Occipital lobe (tissue), 2 donors: Measurements from ENCODE around the gene DHX35. TPM values are rescaled to one million over a fixed set of nuclear protein-coding genes. Genes with fewer than 3 reads are reported as not detected.

Experiments used
- DNase-seq: peaks from one replicate; lab custom pipeline; 2025; lab: John Stamatoyannopoulos, UW
- total RNA-seq: library from RNA; depleted of rRNA; stranded (reverse); fragments of >200 nt; gene quantifications from one replicate; pipeline ENCODE4 v1.2.3, GENCODE V29; 2014

DHX35 gene, protein sequence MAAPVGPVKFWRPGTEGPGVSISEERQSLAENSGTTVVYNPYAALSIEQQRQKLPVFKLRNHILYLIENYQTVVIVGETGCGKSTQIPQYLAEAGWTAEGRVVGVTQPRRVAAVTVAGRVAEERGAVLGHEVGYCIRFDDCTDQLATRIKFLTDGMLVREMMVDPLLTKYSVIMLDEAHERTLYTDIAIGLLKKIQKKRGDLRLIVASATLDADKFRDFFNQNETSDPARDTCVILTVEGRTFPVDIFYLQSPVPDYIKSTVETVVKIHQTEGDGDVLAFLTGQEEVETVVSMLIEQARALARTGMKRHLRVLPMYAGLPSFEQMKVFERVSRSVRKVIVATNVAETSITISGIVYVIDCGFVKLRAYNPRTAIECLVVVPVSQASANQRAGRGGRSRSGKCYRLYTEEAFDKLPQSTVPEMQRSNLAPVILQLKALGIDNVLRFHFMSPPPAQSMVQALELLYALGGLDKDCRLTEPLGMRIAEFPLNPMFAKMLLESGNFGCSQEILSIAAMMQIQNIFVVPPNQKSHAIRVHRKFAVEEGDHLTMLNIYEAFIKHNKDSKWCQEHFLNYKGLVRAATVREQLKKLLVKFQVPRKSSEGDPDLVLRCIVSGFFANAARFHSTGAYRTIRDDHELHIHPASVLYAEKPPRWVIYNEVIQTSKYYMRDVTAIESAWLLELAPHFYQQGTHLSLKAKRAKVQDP
- total RNA-seq: 12.6 TPM

DNA sequence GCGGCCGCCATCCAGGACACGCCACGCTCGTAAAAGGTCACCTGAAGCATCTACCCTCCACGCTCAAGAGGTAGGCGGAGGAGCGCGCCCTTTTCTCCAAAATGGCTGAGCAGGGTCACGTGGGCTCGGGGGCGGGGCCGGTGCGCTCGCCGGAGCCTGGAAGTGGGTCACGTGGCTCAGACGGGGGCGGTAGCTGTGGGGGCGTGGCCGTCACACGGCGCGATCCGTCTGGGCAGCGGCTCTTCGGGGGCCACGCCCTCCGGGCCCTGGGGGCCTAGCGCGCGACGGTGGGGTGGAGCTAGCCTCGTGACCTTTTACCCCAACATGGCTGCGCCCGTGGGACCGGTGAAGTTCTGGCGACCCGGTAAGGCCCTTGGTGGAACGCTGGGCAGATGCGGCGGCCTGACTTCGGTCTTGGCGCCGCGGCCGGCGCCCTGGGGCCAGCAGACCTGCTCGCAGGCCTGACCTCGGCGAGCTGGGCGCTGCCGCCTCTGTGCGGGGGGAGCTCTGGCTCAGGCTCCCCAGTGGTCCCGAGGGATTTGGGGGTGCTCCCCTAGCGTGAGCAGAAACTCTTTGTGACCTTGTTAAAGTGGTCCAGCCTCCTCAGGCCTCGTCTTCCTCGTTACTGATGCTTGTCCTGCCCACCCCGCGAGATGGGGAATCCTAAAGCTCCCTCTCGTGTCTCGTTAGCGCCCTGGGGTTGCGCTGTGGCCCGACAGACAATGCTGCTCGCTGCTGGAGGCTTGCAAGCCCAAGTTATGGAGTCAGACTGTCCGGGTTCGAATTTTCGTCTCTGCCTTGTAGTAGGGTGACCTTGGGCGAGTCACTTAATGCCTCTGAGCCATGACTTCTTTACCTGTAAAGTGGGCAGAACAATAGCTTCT lies at the start of gene DHX35:
Gene DHX35 (plus strand): TSS at position 301 of the 884 bp plus-strand sequence. CDS start 24 bp downstream, at position 325.
- DNase-seq: peak; percentile 96

GRCh38 chr20:38915355-38915754 lies 46.8 kb upstream of the DHX35 start:
- no peak for DNase-seq

DNA sequence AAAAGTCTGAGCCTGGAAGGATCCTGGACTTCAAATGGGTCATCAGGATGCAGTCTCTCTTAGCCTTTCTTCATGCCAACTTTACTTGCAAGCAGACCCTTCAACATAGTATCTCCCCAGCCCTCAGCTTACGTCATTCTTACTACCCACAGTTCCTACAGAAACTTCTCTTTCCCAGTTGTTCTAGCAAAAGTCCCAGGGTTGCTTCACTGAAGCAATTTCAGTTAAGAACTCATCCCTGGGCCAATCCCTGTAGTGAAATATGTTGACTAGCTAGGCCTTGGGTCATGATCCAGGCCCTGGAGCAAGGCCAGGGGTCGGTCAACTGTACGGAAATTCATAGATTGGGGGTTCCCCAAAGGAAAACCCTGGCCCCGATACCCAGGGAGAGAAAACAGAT lies 44.5 kb upstream of the DHX35 start:
- DNase-seq: no peak

GRCh38 chr20:38918172-38918571 lies 44.0 kb upstream of the DHX35 start:
- no peak for DNase-seq

GRCh38 chr20:38919683-38920082 lies 42.5 kb upstream of the DHX35 start:
- DNase-seq: no peak

- no peak for DNase-seq
Measured at GRCh38 chr20:38920411-38920810, 41.7 kb upstream of the DHX35 start.

- no peak for DNase-seq
Measured at GRCh38 chr20:38920851-38921250, 41.3 kb upstream of the DHX35 start.

DNA sequence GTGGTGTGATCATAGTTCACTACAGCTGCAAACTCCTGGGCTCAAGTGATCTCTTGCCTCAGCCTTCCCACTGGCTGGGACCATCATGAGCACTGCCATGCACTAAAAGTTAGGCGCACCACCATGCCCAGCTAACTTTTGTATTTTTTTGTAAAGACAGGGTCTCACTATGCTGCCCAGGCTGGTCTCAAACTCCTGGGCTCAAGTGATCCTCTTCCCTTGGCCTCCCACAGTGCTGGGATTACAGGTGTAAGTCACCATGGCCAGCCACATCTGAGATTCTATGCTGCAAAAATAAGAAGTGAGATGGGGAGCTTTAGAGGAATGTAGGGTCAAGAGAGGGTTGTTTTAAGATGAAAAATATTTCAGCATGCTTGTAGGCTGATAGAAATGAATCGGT lies 37.4 kb upstream of the DHX35 start:
- no peak for DNase-seq

GRCh38 chr20:38926142-38926933 lies 35.8 kb upstream of the DHX35 start, which contains the start of gene FAM83D:
TSS of gene FAM83D (plus strand) at chr20:38926417. CDS start at chr20:38926443, 26 bp downstream.
- DNase-seq: peak; percentile 96

- no peak for DNase-seq
Measured at GRCh38 chr20:38926934-38927616, 35.1 kb upstream of the DHX35 start.

DNA sequence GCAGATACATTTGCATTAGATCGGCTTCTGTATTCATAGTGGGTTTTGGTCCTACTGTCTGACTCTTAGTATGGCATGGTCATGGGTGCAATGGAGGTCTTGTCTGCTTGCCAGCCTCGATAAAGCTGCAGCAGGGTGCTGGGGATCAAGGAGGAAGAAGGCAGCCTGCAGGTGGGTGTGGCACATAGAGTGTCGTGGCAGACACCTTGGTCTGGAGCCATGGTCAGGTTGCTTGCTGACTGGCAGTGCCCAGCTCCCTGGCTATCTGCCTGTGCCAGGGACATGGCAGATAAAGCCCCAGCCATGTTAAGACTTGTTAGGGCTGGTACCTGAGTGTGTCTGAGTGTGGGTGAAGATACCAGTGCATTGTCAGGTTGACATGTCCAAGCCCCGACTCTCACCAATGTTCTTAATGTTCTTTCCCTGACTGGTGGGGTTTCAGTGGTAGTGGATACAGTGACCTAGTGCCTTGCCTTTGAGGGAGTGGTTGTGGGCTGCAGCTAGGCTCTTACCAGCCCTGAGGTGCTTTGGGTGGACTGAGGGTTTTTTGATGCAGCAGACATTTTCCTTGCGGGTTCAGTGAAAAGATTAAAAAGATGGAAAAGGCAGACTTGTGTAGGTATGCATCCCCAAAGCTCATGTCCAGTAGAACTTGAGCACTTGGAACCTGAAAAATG lies 34.1 kb upstream of the DHX35 start:
- no peak for DNase-seq

GRCh38 chr20:38930242-38930569 lies 31.9 kb upstream of the DHX35 start:
- no peak for DNase-seq

- no peak for DNase-seq
Measured at GRCh38 chr20:38931984-38932383, 30.2 kb upstream of the DHX35 start.

- no peak for DNase-seq
Measured at GRCh38 chr20:38932457-38933120, 29.6 kb upstream of the DHX35 start.

DNA sequence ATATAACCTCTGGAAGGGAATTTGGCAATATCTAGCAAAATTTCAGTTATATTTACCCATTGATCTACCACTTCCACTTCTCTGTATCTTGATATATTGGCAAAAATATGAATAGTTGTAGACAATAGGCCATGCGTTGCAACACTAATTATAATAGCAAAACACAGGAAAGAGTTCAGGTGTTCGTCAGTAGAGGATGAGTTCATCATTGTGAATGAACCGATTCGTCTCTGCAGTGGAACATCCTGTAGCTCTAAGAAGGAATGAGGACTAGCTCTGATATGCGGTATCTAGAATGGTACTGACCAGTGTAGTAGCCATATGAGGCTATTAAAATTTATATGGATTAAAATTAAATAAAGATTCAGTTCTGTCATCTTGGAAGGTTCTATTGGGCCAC lies 27.6 kb upstream of the DHX35 start:
- no peak for DNase-seq

DNA sequence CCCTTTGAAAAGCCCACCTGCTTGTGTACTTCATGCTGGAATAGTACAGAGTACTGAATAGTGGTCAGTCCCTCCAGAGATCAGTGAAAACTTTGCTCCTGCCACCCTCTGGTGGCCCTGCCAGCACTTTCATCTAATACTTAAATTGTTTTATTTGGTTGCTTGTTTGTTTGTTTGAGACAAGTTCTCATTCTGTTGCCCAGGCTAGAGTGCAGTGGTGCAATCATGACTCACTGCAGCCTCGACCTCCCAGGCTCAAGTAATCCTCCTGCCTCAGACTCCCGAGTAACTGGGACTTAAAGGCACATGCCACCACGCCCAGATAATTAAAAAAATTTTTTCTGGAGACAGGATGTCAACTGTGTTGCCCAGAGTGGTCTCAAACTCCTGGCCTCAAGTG lies 26.9 kb upstream of the DHX35 start:
- DNase-seq: no peak

DNA sequence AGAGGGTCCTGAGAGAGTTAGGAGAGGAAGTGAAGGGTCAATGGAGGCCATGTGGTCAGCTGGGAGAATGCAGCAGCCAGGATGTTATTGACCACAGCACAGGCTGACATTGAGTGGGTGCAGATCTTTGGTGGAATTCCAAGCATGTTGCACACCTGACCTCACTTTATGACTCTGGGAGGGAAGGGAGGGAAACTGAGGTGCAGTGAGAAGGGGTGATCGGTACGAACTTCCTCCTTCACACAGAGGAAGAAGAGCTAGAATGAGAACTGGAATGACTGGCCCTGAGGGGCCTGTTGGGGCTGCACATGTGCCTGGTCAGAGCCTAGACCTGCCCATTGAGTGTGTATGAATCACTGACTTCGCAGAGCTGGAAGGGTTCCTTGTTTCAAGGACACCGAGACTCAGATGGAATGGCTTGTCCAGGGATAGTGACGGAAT lies 26.2 kb upstream of the DHX35 start:
- DNase-seq: no peak

DNA sequence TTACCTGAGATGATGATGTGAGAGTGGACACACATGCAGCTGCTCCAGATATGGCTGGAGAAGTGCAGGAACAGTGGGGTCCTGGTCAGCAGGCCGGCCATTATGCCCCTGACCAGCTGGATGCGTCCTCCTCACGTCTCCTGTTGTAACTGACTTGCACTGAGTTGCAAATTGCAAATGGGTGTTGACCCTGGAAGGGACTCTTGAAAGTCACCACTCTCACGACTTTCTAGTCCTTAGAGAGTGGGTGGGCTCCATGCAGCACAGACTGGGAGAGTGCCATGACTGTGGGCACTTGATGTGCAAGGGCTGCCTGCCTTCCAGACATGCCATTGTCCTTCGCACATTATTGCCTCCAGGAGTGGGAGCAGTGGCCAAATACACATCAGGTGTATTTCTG lies 25.1 kb upstream of the DHX35 start:
- DNase-seq: no peak

GRCh38 chr20:38937978-38938473 lies 24.1 kb upstream of the DHX35 start:
- DNase-seq: no peak
